Lower leg skin (tissue), 3 donors: ENCODE results near the gene TEK.

Experiments used
- CTCF ChIP-seq, 3 donors: fragments of 450-650 bp; IDR thresholded peaks; one replicate each; pipeline ENCODE4 v1.5.1; 2016; ENCODE audit warnings: antibody characterized with exemption in 3 of 3, mild to moderate bottlenecking in 3 of 3, moderate library complexity in 2 of 3
- POLR2A ChIP-seq, 2 donors: fragments of 450-650 bp; IDR thresholded peaks; one replicate each; pipeline ENCODE4 v1.6.1; 2016 to 2017; ENCODE audit warnings: antibody characterized with exemption in 2 of 2, mild to moderate bottlenecking in 1 of 2, moderate library complexity in 1 of 2

GRCh38 chr9:27162045-27162444, 53.0 kb downstream of the TEK start:
- TF ChIP-seq POLR2A (IDR thresholded peaks at IDR 0.05) (no peak), CTCF (IDR thresholded peaks at IDR 0.05) (no peak)
